ENCODE data around the gene TREH.
A peak's percentile ranks its signal among the peaks of the same experiment; 100 is the strongest.
"Not testable (repeated sequence)": the region's sequence is repeated elsewhere in the genome, so short reads cannot be mapped to it uniquely, and the experiment has no call there.

TREH gene

DNA sequence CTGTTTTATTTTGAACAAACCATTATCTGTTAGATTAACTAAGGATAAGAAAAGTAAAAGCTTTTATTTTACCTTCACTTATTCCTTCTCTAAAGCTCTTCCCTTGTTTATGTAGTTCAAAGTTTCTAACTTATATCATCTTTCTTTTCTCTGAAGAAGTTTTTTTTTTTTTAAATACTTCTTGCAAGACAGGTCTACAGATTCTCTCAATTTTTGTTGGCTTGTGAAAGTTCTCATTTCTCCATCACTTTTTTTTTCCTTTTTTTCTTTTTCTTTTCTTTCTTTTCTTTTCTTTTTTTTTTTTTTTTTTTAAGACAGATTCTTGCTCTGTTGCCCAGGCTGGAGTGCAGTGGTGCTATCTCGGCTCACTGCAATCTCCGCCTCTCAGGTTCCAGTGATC, 4.7 kb upstream of the TREH start:
- no peak overlapping the region for H4K8ac ChIP-seq (ENCODE audit: low read length)
- H3K18ac ChIP-seq (ENCODE audit: low read depth in 1 of 2, low read length in 2 of 2), result no peak overlapping the region
- no peak overlapping the region for H3K9ac ChIP-seq (ENCODE audit: low read length)
- H2BK15ac ChIP-seq (ENCODE audit: low read depth, poor library complexity, severe bottlenecking), result no peak overlapping the region
- H3K23ac ChIP-seq (ENCODE audit: low read length in 2 of 2), result no peak overlapping the region
- peaks cover 2% of the 10 kb centered on the region for H3K4me1 ChIP-seq (ENCODE audit: control insufficient read depth, insufficient read depth, low read depth, low read length)
- H3K27ac ChIP-seq (ENCODE audit: low read length, poor library complexity, severe bottlenecking), result no peak overlapping the region
- no peaks in the 10 kb centered on the region for H3K9me3 ChIP-seq (ENCODE audit: control insufficient read depth, low read length)
- H3K27me3 ChIP-seq (ENCODE audit: control insufficient read depth in 1 of 2, insufficient read depth in 1 of 2, low read length in 2 of 2), result peaks cover 0 to 8% of the 10 kb centered on the region in 2 experiments
- no peak overlapping the region for H2BK5ac ChIP-seq (ENCODE audit: low read depth, low read length, poor library complexity, severe bottlenecking)
- H3K79me1 ChIP-seq (replicated peaks; ENCODE audit: low read length, poor library complexity, severe bottlenecking), result no peaks in the 10 kb centered on the region
- no peak overlapping the region for H3K4me3 ChIP-seq (ENCODE audit: insufficient read depth in 1 of 2, low read depth in 1 of 2, low read length in 2 of 2)
- H2AK5ac ChIP-seq (ENCODE audit: low read length, severe bottlenecking), result no peak overlapping the region
- no peak overlapping the region for H2BK120ac ChIP-seq (ENCODE audit: low read depth, low read length)
- 75% methylated on average over 2 of the region's 2 CpGs for WGBS
- H2AFZ ChIP-seq (ENCODE audit: low read depth, low read length), result no peak overlapping the region
- DNase-seq, result no peak
- H3K4me2 ChIP-seq (ENCODE audit: low read length, poor library complexity, severe bottlenecking), result no peak overlapping the region
- no peak overlapping the region for H3K4ac ChIP-seq (ENCODE audit: low read depth in 1 of 2, low read length in 2 of 2)
- no peak overlapping the region for H3K14ac ChIP-seq (ENCODE audit: low read length in 2 of 2)
- no peak overlapping the region for H2BK12ac ChIP-seq (ENCODE audit: low read length in 2 of 2)
- no peak overlapping the region for H4K91ac ChIP-seq (ENCODE audit: low read length)
- no peaks in the 10 kb centered on the region for H3K36me3 ChIP-seq (ENCODE audit: control insufficient read depth in 1 of 2, insufficient read depth in 2 of 2, low read depth in 1 of 2, low read length in 2 of 2)

GRCh38 chr11:118682939-118683338, 3.5 kb upstream of the TREH start:
- H3K9me3 ChIP-seq (ENCODE audit: control insufficient read depth, low read length); H3K79me1 ChIP-seq (replicated peaks; ENCODE audit: low read length, poor library complexity, severe bottlenecking); H4K8ac ChIP-seq (ENCODE audit: low read length); H3K27ac ChIP-seq (ENCODE audit: low read length, poor library complexity, severe bottlenecking); H2BK120ac ChIP-seq (ENCODE audit: low read depth, low read length); H3K27me3 ChIP-seq (ENCODE audit: control insufficient read depth in 1 of 2, insufficient read depth in 1 of 2, low read length in 2 of 2); H2BK5ac ChIP-seq (ENCODE audit: low read depth, low read length, poor library complexity, severe bottlenecking); H4K91ac ChIP-seq (ENCODE audit: low read length); H3K4me1 ChIP-seq (ENCODE audit: control insufficient read depth, insufficient read depth, low read depth, low read length); H2BK15ac ChIP-seq (ENCODE audit: low read depth, poor library complexity, severe bottlenecking); H2AK5ac ChIP-seq (ENCODE audit: low read length, severe bottlenecking); H3K9ac ChIP-seq (ENCODE audit: low read length); H3K4ac ChIP-seq (ENCODE audit: low read depth in 1 of 2, low read length in 2 of 2); H3K23ac ChIP-seq (ENCODE audit: low read length in 2 of 2); H3K4me2 ChIP-seq (ENCODE audit: low read length, poor library complexity, severe bottlenecking); H3K4me3 ChIP-seq (ENCODE audit: insufficient read depth in 1 of 2, low read depth in 1 of 2, low read length in 2 of 2); H3K14ac ChIP-seq (ENCODE audit: low read length in 2 of 2); H3K36me3 ChIP-seq (ENCODE audit: control insufficient read depth in 1 of 2, insufficient read depth in 2 of 2, low read depth in 1 of 2, low read length in 2 of 2); H2BK12ac ChIP-seq (ENCODE audit: low read length in 2 of 2); DNase-seq; H2AFZ ChIP-seq (ENCODE audit: low read depth, low read length); H3K18ac ChIP-seq (ENCODE audit: low read depth in 1 of 2, low read length in 2 of 2): not testable (repeated sequence)
- 86% methylated on average over 6 of the region's 6 CpGs for WGBS

- H3K18ac ChIP-seq (ENCODE audit: low read depth in 1 of 2, low read length in 2 of 2), result no peak overlapping the region
- no peak overlapping the region for H3K4me3 ChIP-seq (ENCODE audit: insufficient read depth in 1 of 2, low read depth in 1 of 2, low read length in 2 of 2)
- no peaks in the 10 kb centered on the region for H3K79me1 ChIP-seq (replicated peaks; ENCODE audit: low read length, poor library complexity, severe bottlenecking)
- no peak overlapping the region for H2BK15ac ChIP-seq (ENCODE audit: low read depth, poor library complexity, severe bottlenecking)
- H2AK5ac ChIP-seq (ENCODE audit: low read length, severe bottlenecking), result no peak overlapping the region
- no peak overlapping the region for H3K27ac ChIP-seq (ENCODE audit: low read length, poor library complexity, severe bottlenecking)
- no peak overlapping the region for H3K4me2 ChIP-seq (ENCODE audit: low read length, poor library complexity, severe bottlenecking)
- H3K23ac ChIP-seq (ENCODE audit: low read length in 2 of 2), result no peak overlapping the region
- no CpG with 5 or more reads among the region's 1 CpG for WGBS
- no peak overlapping the region for H4K8ac ChIP-seq (ENCODE audit: low read length)
- H2BK120ac ChIP-seq (ENCODE audit: low read depth, low read length), result no peak overlapping the region
- no peak overlapping the region for H2BK5ac ChIP-seq (ENCODE audit: low read depth, low read length, poor library complexity, severe bottlenecking)
- H4K91ac ChIP-seq (ENCODE audit: low read length), result no peak overlapping the region
- H3K9me3 ChIP-seq (ENCODE audit: control insufficient read depth, low read length), result no peaks in the 10 kb centered on the region
- DNase-seq, result no peak
- peaks cover 0 to 8% of the 10 kb centered on the region in 2 experiments for H3K27me3 ChIP-seq (ENCODE audit: control insufficient read depth in 1 of 2, insufficient read depth in 1 of 2, low read length in 2 of 2)
- peaks cover 4% of the 10 kb centered on the region for H3K4me1 ChIP-seq (ENCODE audit: control insufficient read depth, insufficient read depth, low read depth, low read length)
- H2AFZ ChIP-seq (ENCODE audit: low read depth, low read length), result no peak overlapping the region
- no peak overlapping the region for H3K14ac ChIP-seq (ENCODE audit: low read length in 2 of 2)
- H3K36me3 ChIP-seq (ENCODE audit: control insufficient read depth in 1 of 2, insufficient read depth in 2 of 2, low read depth in 1 of 2, low read length in 2 of 2), result no peaks in the 10 kb centered on the region
- H3K4ac ChIP-seq (ENCODE audit: low read depth in 1 of 2, low read length in 2 of 2), result no peak overlapping the region
- no peak overlapping the region for H3K9ac ChIP-seq (ENCODE audit: low read length)
- H2BK12ac ChIP-seq (ENCODE audit: low read length in 2 of 2), result no peak overlapping the region
Observed at GRCh38 chr11:118682372-118682771, 2.9 kb upstream of the TREH start.

DNA sequence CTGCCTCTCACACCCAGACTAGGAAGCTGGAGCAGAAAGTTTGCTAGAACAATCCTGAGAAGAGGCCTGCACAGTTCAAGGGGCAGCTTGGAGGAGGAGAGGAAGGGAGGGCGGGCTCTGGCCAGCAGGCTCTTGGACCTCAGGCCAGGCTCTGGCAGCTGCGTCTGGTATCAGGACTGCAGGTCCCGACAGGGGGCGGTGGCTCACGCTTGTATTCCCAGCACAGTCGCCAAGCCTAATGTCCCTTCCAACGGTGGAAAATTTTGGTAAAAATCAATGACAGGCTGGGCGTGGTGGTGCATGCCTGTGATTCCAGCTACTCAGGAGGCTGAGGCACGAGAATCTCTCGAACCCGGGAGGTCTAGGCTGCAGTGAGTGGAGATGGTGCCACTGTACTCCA, 542 bp downstream of the TREH start:
- not testable (repeated sequence) for H3K4me1 ChIP-seq (ENCODE audit: control insufficient read depth, insufficient read depth, low read depth, low read length); H2BK5ac ChIP-seq (ENCODE audit: low read depth, low read length, poor library complexity, severe bottlenecking); H2BK120ac ChIP-seq (ENCODE audit: low read depth, low read length); H3K4me2 ChIP-seq (ENCODE audit: low read length, poor library complexity, severe bottlenecking); H3K79me1 ChIP-seq (replicated peaks; ENCODE audit: low read length, poor library complexity, severe bottlenecking); H2BK12ac ChIP-seq (ENCODE audit: low read length in 2 of 2); H3K4ac ChIP-seq (ENCODE audit: low read depth in 1 of 2, low read length in 2 of 2); H3K27me3 ChIP-seq (ENCODE audit: control insufficient read depth in 1 of 2, insufficient read depth in 1 of 2, low read length in 2 of 2); H2AFZ ChIP-seq (ENCODE audit: low read depth, low read length); H2AK5ac ChIP-seq (ENCODE audit: low read length, severe bottlenecking); H4K8ac ChIP-seq (ENCODE audit: low read length); H3K18ac ChIP-seq (ENCODE audit: low read depth in 1 of 2, low read length in 2 of 2); H4K91ac ChIP-seq (ENCODE audit: low read length); H2BK15ac ChIP-seq (ENCODE audit: low read depth, poor library complexity, severe bottlenecking); H3K4me3 ChIP-seq (ENCODE audit: insufficient read depth in 1 of 2, low read depth in 1 of 2, low read length in 2 of 2); H3K9me3 ChIP-seq (ENCODE audit: control insufficient read depth, low read length); H3K23ac ChIP-seq (ENCODE audit: low read length in 2 of 2); H3K36me3 ChIP-seq (ENCODE audit: control insufficient read depth in 1 of 2, insufficient read depth in 2 of 2, low read depth in 1 of 2, low read length in 2 of 2); H3K9ac ChIP-seq (ENCODE audit: low read length); H3K14ac ChIP-seq (ENCODE audit: low read length in 2 of 2); H3K27ac ChIP-seq (ENCODE audit: low read length, poor library complexity, severe bottlenecking)
- 28% methylated on average over 11 of the region's 11 CpGs for WGBS
- peak; percentile 31 for DNase-seq
